NOMO-1 treated with dmso at 0.1 percent for 144 hours (cell line): ENCODE results near the gene CAP1.

Experiments used
- DNase-seq: peaks from one replicate; lab custom pipeline; 2025; ENCODE audit not compliant: unreplicated experiment; lab: John Stamatoyannopoulos, UW

The CAP1 gene

GRCh38 chr1:40094466-40095110 lies 54.1 kb downstream of the CAP1 start:
- no peak for DNase-seq

- no peak for DNase-seq
Measured at GRCh38 chr1:40095806-40096205, 55.3 kb downstream of the CAP1 start.

- DNase-seq: no peak
Measured at GRCh38 chr1:40096646-40096976, 56.1 kb downstream of the CAP1 start.

- peak; percentile 59 for DNase-seq
Measured at GRCh38 chr1:40096977-40097782, 56.7 kb downstream of the CAP1 start, which contains the start of gene PPT1. TSS of gene PPT1 (minus strand) at chr1:40097252. CDS start at chr1:40097238, 14 bp downstream.

GRCh38 chr1:40102038-40102437 lies 61.5 kb downstream of the CAP1 start:
- no peak for DNase-seq

GRCh38 chr1:40102896-40103295 lies 62.4 kb downstream of the CAP1 start:
- no peak for DNase-seq

- DNase-seq: no peak
Measured at GRCh38 chr1:40105028-40105427, 64.5 kb downstream of the CAP1 start.

- DNase-seq: no peak
Measured at GRCh38 chr1:40107290-40107959, 66.9 kb downstream of the CAP1 start.

GRCh38 chr1:40110389-40110788 lies 69.9 kb downstream of the CAP1 start:
- DNase-seq: no peak

- DNase-seq: no peak
Measured at GRCh38 chr1:40114400-40114799, 73.9 kb downstream of the CAP1 start.

- DNase-seq: no peak
Measured at GRCh38 chr1:40120128-40120527, 79.6 kb downstream of the CAP1 start.
